ENCODE results near the gene IPCEF1. TPM values are rescaled to one million over a fixed set of nuclear protein-coding genes. Genes with fewer than 3 reads are reported as not detected.

IPCEF1 gene
- total and polyA plus RNA-seq, 2 of the 8 experiments (the other 6 are each of a cell fraction or from before 2014, with no cell fraction given), result 0.41 to 0.78 TPM

- no peak overlapping the region for H2BK12ac ChIP-seq (ENCODE audit: low read depth, low read length)
- H4K20me1 ChIP-seq (replicated peaks in 1 of 2; ENCODE audit: control insufficient read depth in 1 of 2, insufficient read depth in 2 of 2, low read length in 2 of 2), result no peaks in the 10 kb centered on the region
- H2AK5ac ChIP-seq (ENCODE audit: low read depth, low read length), result no peak overlapping the region
- no peak overlapping the region for H3K4me3 ChIP-seq (ENCODE audit: extremely low read depth in 1 of 4, insufficient read depth in 2 of 4, low read depth in 3 of 4, low read length in 4 of 4)
- H2AFZ ChIP-seq (ENCODE audit: low read length), result no peak overlapping the region
- no peaks in the 10 kb centered on the region for H3K27me3 ChIP-seq (replicated peaks in 1 of 4; ENCODE audit: control insufficient read depth in 3 of 4, extremely low read depth in 1 of 4, insufficient read depth in 3 of 4, low read length in 3 of 4)
- 96% methylated on average over 4 of the region's 4 CpGs; no CpG with 5 or more reads in 1 of the 2 experiments for WGBS, 2 experiments (ENCODE audit: extremely low coverage in 1 of 2, insufficient coverage in 1 of 2, insufficient read length in 1 of 2, insufficient replicate concordance in 2 of 2, low coverage in 1 of 2, low lambda C conversion rate in 2 of 2, missing lambda C conversion rate in 1 of 2)
- no peak for TF ChIP-seq SIX5 (IDR thresholded peaks at IDR 0.05; ENCODE audit: low read depth, low read length)
- no peak for TF ChIP-seq TAF7 (optimal IDR thresholded peaks at IDR 0.05; ENCODE audit: borderline replicate concordance, low read depth, low read length)
- TF ChIP-seq, protein P1, sequence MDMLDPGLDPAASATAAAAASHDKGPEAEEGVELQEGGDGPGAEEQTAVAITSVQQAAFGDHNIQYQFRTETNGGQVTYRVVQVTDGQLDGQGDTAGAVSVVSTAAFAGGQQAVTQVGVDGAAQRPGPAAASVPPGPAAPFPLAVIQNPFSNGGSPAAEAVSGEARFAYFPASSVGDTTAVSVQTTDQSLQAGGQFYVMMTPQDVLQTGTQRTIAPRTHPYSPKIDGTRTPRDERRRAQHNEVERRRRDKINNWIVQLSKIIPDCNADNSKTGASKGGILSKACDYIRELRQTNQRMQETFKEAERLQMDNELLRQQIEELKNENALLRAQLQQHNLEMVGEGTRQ (IDR thresholded peaks at IDR 0.05; ENCODE audit: low read length), result no peak
- TF ChIP-seq CBX8 (IDR thresholded peaks at IDR 0.05; ENCODE audit: borderline replicate concordance, low read depth, low read length), result no peak
- no peak for TF ChIP-seq CTBP2 (IDR thresholded peaks at IDR 0.05; ENCODE audit: borderline replicate concordance, insufficient read depth, insufficient read length, low read length)
- no peak for TF ChIP-seq SUZ12 (IDR thresholded peaks at IDR 0.05; ENCODE audit: low read length)
- no peaks in the 10 kb centered on the region; a peak in 1 of 4 replicates for H3K9me3 ChIP-seq (ENCODE audit: insufficient read depth in 2 of 2, low read depth in 1 of 2, low read length in 1 of 2)
- H3K79me1 ChIP-seq (ENCODE audit: low read depth, low read length), result no peaks in the 10 kb centered on the region
- POLR2A ChIA-PET (ENCODE audit: partially characterized antibody), result no interaction called here
- no peak overlapping the region for H3K4ac ChIP-seq (replicated peaks; ENCODE audit: insufficient read length, low read depth, low read length)
- H3K4me1 ChIP-seq (replicated peaks in 1 of 4; ENCODE audit: control insufficient read depth in 3 of 4, insufficient read depth in 4 of 4, low read length in 3 of 4), result no peaks in the 10 kb centered on the region
- H4K8ac ChIP-seq (ENCODE audit: extremely low read depth, insufficient read depth, low read length), result no peak overlapping the region
- H3K36me3 ChIP-seq (ENCODE audit: control insufficient read depth in 2 of 4, insufficient read depth in 4 of 4, low read length in 3 of 4), result no peaks in the 10 kb centered on the region
- no peak overlapping the region for H3K23ac ChIP-seq (ENCODE audit: insufficient read length)
- no peak overlapping the region for H4K91ac ChIP-seq (replicated peaks; ENCODE audit: insufficient read length, low read length)
- no peak overlapping the region for H4K5ac ChIP-seq (ENCODE audit: insufficient read length, low read depth, low read length)
- no peak overlapping the region for H3K4me2 ChIP-seq (ENCODE audit: insufficient read depth in 1 of 2, low read depth in 2 of 2, low read length in 2 of 2)
- FAIRE-seq (no peak), DNase-seq (ENCODE audit: low read depth in 1 of 2, low spot score in 2 of 2) (no peak)
- no peak overlapping the region for H3K14ac ChIP-seq (ENCODE audit: insufficient read length)
- H3K79me2 ChIP-seq (ENCODE audit: control insufficient read depth in 1 of 2, insufficient read depth in 2 of 2, low read length in 2 of 2), result no peaks in the 10 kb centered on the region
- H3K56ac ChIP-seq (replicated peaks; ENCODE audit: insufficient read length, low read depth, low read length), result no peak overlapping the region
- H3K23me2 ChIP-seq (ENCODE audit: low read depth, low read length), result no peaks in the 10 kb centered on the region
- CTCF ChIA-PET (ENCODE audit: partially characterized antibody), result interaction anchor here (1.0 to 1.8 kb wide), 2 partner anchors 11 to 33 kb away, joined by 3 to 4 read pairs; no protein-coding TSS in a partner anchor
- H2BK120ac ChIP-seq (replicated peaks; ENCODE audit: low read depth, low read length), result no peak overlapping the region
- no peak overlapping the region; the same call in 1 of the 2 replicates for H3K18ac ChIP-seq (ENCODE audit: extremely low read depth, low read length)
- H2BK5ac ChIP-seq (ENCODE audit: low read depth, low read length), result no peak overlapping the region
- H2BK20ac ChIP-seq (ENCODE audit: low read length), result no peak overlapping the region
- no peak overlapping the region for H2BK15ac ChIP-seq (ENCODE audit: low read length)
- no peak overlapping the region for H3K27ac ChIP-seq (ENCODE audit: low read depth, low read length)
- no peak overlapping the region for H3K9ac ChIP-seq (replicated peaks in 1 of 4; ENCODE audit: extremely low read depth in 1 of 4, low read depth in 3 of 4, low read length in 3 of 4)
Observed at GRCh38 chr6:154234019-154234772, 122.4 kb downstream of the IPCEF1 start.
